WTC11 (cell line): ENCODE data around the gene CDKL2. TPM values are rescaled to one million over a fixed set of nuclear protein-coding genes. Genes with fewer than 3 reads are reported as not detected.

Source experiments
- CDX4 ChIP-seq: fragments of 250-450 bp; sonication (Bioruptor Pico); IDR thresholded peaks from 2 replicates; pipeline ENCODE4 v1.9.0; 2021; ENCODE audit warnings: moderate library complexity, mild to moderate bottlenecking, inconsistent platforms, borderline replicate concordance
- CREB1 ChIP-seq: sonication (generic); formaldehyde crosslinking; IDR thresholded peaks from 2 replicates; pipeline ENCODE4 v1.8.0; 2023; ENCODE audit warnings: mild to moderate bottlenecking, missing genetic modification reagents
- CREM ChIP-seq: sonication (generic); formaldehyde crosslinking; IDR thresholded peaks from 2 replicates; pipeline ENCODE4 v1.8.1; 2022; ENCODE audit warnings: mild to moderate bottlenecking, missing genetic modification reagents, moderate library complexity
- EMX1 ChIP-seq: fragments of 250-450 bp; sonication (Bioruptor Pico); IDR thresholded peaks from 2 replicates; pipeline ENCODE4 v1.8.0; 2021; ENCODE audit warnings: mild to moderate bottlenecking
- ESRRA ChIP-seq: sonication (generic); formaldehyde crosslinking; IDR thresholded peaks from 2 replicates; pipeline ENCODE4 v1.8.1; 2022; ENCODE audit warnings: mild to moderate bottlenecking, missing genetic modification reagents, borderline replicate concordance
- ETV6 ChIP-seq: sonication (generic); formaldehyde crosslinking; IDR thresholded peaks from 2 replicates; pipeline ENCODE4 v1.8.1; 2022; ENCODE audit warnings: mild to moderate bottlenecking, missing genetic modification reagents
- FOXP1 ChIP-seq: sonication (generic); formaldehyde crosslinking; IDR thresholded peaks from 2 replicates; pipeline ENCODE4 v1.8.0; 2022; ENCODE audit warnings: missing genetic modification reagents, mild to moderate bottlenecking, moderate library complexity, borderline replicate concordance
- GABPB1 ChIP-seq: sonication (generic); formaldehyde crosslinking; IDR thresholded peaks from 2 replicates; pipeline ENCODE4 v1.8.1; 2023; ENCODE audit warnings: mild to moderate bottlenecking, missing genetic modification reagents
- HMGXB4 ChIP-seq: sonication (generic); formaldehyde crosslinking; IDR thresholded peaks from 2 replicates; pipeline ENCODE4 v1.8.1; 2023; ENCODE audit warnings: mild to moderate bottlenecking, moderate library complexity, missing genetic modification reagents
- JAZF1 ChIP-seq: fragments of 250-450 bp; sonication (Bioruptor Pico); IDR thresholded peaks from 2 replicates; pipeline ENCODE4 v1.9.0; 2021; ENCODE audit warnings: moderate library complexity, mild to moderate bottlenecking, inconsistent platforms
- JUN ChIP-seq: sonication (generic); formaldehyde crosslinking; IDR thresholded peaks from 2 replicates; pipeline ENCODE4 v1.8.0; 2023; ENCODE audit warnings: mild to moderate bottlenecking, missing genetic modification reagents
- MYBL2 ChIP-seq: sonication (generic); formaldehyde crosslinking; IDR thresholded peaks from 2 replicates; pipeline ENCODE4 v1.8.1; 2023; ENCODE audit warnings: mild to moderate bottlenecking, moderate library complexity, missing genetic modification reagents
- NR3C1 ChIP-seq: sonication (generic); formaldehyde crosslinking; conservative IDR thresholded peaks from 2 replicates; pipeline ENCODE4 v1.8.1; 2023; ENCODE audit warnings: low read depth, mild to moderate bottlenecking, missing genetic modification reagents
- OVOL2 ChIP-seq: fragments of 250-450 bp; sonication (Bioruptor Pico); IDR thresholded peaks from 2 replicates; pipeline ENCODE4 v1.9.0; 2021; ENCODE audit warnings: mild to moderate bottlenecking, borderline replicate concordance
- PRRX2 ChIP-seq: fragments of 250-450 bp; sonication (Bioruptor Pico); IDR thresholded peaks from 2 replicates; pipeline ENCODE4 v1.8.0; 2021; ENCODE audit warnings: mild to moderate bottlenecking
- RORB ChIP-seq: fragments of 250-450 bp; sonication (Bioruptor Pico); IDR thresholded peaks from 2 replicates; pipeline ENCODE4 v1.9.0; 2021; ENCODE audit warnings: mild to moderate bottlenecking
- SMAD4 ChIP-seq: sonication (generic); formaldehyde crosslinking; IDR thresholded peaks from 2 replicates; pipeline ENCODE4 v1.8.0; 2022; ENCODE audit warnings: mild to moderate bottlenecking, missing genetic modification reagents
- TEAD1 ChIP-seq: sonication (generic); formaldehyde crosslinking; IDR thresholded peaks from 2 replicates; pipeline ENCODE4 v1.8.0; 2022; ENCODE audit warnings: mild to moderate bottlenecking, missing genetic modification reagents
- ZBTB21 ChIP-seq: sonication (generic); formaldehyde crosslinking; IDR thresholded peaks from 2 replicates; pipeline ENCODE4 v1.8.1; 2023; ENCODE audit warnings: mild to moderate bottlenecking, missing genetic modification reagents, borderline replicate concordance
- ZBTB43 ChIP-seq: sonication (generic); formaldehyde crosslinking; IDR thresholded peaks from 2 replicates; pipeline ENCODE4 v1.8.1; 2023; ENCODE audit warnings: mild to moderate bottlenecking, missing genetic modification reagents
- ZNF121 ChIP-seq: sonication (generic); formaldehyde crosslinking; IDR thresholded peaks from 2 replicates; pipeline ENCODE4 v1.8.0; 2023; ENCODE audit warnings: missing genetic modification reagents
- ZNF416 ChIP-seq: fragments of 250-450 bp; sonication (Bioruptor Pico); IDR thresholded peaks from 2 replicates; pipeline ENCODE4 v1.9.0; 2021; ENCODE audit warnings: mild to moderate bottlenecking, inconsistent platforms
- ZNF425 ChIP-seq: fragments of 250-450 bp; sonication (Bioruptor Pico); conservative IDR thresholded peaks from 2 replicates; pipeline ENCODE4 v1.9.0; 2021; ENCODE audit warnings: mild to moderate bottlenecking
- total RNA-seq: library from RNA; stranded (reverse); gene quantifications from 3 replicates; pipeline ENCODE4 v1.2.3, GENCODE V29; 2021
- TF ChIP-seq, protein P1 (sequence below): fragments of 200-600 bp; IDR thresholded peaks from 2 replicates; pipeline ENCODE4 v1.8.0; 2022; ENCODE audit warnings: antibody characterized with exemption
- TF ChIP-seq, protein P2 (sequence below): sonication (generic); formaldehyde crosslinking; conservative IDR thresholded peaks from 2 replicates; pipeline ENCODE4 v1.8.1; 2022; ENCODE audit warnings: mild to moderate bottlenecking, missing genetic modification reagents
- TF ChIP-seq, protein P3 (sequence below): fragments of 250-450 bp; sonication (Bioruptor Pico); IDR thresholded peaks from 2 replicates; pipeline ENCODE4 v1.9.0; 2021; ENCODE audit warnings: mild to moderate bottlenecking, borderline replicate concordance

CDKL2 gene
- total RNA-seq, 1 experiment from 2014 or later = 1.7 TPM

DNA sequence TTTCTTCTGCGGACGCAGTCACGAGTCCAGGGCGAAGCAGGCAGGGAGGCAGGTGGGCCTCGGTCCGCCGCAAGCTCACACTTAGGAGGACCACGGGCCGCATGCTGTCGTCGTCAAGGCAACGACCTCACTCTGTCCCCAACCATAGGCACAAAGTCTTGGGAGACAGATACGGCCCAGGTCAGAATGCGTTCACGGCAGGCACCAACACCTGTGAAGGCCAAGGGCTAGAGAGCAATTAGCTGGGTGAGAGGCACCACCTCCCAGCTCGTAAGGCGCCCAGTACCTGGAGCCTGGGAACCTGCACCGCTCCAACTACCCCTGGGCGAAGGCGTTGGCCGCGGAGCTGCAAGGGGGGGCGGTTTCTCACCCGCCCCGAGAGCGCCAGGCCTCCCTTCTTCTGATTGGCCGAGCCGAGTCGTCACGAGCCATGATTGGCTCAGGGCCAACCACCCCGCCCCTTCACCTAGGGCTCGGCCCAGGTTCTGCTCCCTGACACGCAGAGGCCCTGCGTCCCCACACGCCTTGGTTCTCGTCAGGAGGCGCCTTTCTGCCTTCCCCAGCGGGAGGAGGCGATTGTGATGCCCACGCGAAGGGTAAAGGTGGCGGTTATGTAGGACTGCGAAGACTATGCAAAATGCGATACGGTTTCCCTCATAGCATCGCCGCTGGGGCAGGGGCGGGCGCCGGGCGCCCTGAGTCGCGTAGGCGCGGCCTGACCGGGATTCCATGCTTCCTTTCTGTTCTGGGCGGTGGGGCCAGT, at the start of gene CDKL2 (continued):
- TF ChIP-seq, protein P1, sequence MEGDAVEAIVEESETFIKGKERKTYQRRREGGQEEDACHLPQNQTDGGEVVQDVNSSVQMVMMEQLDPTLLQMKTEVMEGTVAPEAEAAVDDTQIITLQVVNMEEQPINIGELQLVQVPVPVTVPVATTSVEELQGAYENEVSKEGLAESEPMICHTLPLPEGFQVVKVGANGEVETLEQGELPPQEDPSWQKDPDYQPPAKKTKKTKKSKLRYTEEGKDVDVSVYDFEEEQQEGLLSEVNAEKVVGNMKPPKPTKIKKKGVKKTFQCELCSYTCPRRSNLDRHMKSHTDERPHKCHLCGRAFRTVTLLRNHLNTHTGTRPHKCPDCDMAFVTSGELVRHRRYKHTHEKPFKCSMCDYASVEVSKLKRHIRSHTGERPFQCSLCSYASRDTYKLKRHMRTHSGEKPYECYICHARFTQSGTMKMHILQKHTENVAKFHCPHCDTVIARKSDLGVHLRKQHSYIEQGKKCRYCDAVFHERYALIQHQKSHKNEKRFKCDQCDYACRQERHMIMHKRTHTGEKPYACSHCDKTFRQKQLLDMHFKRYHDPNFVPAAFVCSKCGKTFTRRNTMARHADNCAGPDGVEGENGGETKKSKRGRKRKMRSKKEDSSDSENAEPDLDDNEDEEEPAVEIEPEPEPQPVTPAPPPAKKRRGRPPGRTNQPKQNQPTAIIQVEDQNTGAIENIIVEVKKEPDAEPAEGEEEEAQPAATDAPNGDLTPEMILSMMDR = no peak
- no peak for TF ChIP-seq SMAD4 (CRISPR knock-in tag)
- TF ChIP-seq ZNF425 = no peak
- no peak for TF ChIP-seq PRRX2 (CRISPR knock-in tag)
- TF ChIP-seq RORB = no peak
- TF ChIP-seq ZNF416 (CRISPR knock-in tag) = no peak
- 0 out of 2 replicates have a peak, but pooled peaks have one; percentile 65 for TF ChIP-seq CREB1 (CRISPR knock-in tag)
- TF ChIP-seq EMX1 (CRISPR knock-in tag) = no peak
- TF ChIP-seq ZBTB21 (CRISPR knock-in tag) = peak; percentile 81; the same call in 1 of the 2 replicates
- TF ChIP-seq JAZF1 = no peak
- no peak for TF ChIP-seq ESRRA (CRISPR knock-in tag)
- no peak; the same call in 1 of the 2 replicates for TF ChIP-seq MYBL2
- TF ChIP-seq ZBTB43 (CRISPR knock-in tag) = no peak; the same call in none of the 2 replicates
- TF ChIP-seq CDX4 (CRISPR knock-in tag) = no peak
- no peak for TF ChIP-seq TEAD1
- TF ChIP-seq NR3C1 (CRISPR knock-in tag) = no peak
- TF ChIP-seq ZNF121 (CRISPR knock-in tag) = peak; percentile 53; the same call in 1 of the 2 replicates
- TF ChIP-seq, protein P2, sequence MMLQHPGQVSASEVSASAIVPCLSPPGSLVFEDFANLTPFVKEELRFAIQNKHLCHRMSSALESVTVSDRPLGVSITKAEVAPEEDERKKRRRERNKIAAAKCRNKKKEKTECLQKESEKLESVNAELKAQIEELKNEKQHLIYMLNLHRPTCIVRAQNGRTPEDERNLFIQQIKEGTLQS (CRISPR knock-in tag) = no peak
- no peak for TF ChIP-seq JUN
- TF ChIP-seq HMGXB4 (CRISPR knock-in tag) = no peak
- TF ChIP-seq, protein P3, sequence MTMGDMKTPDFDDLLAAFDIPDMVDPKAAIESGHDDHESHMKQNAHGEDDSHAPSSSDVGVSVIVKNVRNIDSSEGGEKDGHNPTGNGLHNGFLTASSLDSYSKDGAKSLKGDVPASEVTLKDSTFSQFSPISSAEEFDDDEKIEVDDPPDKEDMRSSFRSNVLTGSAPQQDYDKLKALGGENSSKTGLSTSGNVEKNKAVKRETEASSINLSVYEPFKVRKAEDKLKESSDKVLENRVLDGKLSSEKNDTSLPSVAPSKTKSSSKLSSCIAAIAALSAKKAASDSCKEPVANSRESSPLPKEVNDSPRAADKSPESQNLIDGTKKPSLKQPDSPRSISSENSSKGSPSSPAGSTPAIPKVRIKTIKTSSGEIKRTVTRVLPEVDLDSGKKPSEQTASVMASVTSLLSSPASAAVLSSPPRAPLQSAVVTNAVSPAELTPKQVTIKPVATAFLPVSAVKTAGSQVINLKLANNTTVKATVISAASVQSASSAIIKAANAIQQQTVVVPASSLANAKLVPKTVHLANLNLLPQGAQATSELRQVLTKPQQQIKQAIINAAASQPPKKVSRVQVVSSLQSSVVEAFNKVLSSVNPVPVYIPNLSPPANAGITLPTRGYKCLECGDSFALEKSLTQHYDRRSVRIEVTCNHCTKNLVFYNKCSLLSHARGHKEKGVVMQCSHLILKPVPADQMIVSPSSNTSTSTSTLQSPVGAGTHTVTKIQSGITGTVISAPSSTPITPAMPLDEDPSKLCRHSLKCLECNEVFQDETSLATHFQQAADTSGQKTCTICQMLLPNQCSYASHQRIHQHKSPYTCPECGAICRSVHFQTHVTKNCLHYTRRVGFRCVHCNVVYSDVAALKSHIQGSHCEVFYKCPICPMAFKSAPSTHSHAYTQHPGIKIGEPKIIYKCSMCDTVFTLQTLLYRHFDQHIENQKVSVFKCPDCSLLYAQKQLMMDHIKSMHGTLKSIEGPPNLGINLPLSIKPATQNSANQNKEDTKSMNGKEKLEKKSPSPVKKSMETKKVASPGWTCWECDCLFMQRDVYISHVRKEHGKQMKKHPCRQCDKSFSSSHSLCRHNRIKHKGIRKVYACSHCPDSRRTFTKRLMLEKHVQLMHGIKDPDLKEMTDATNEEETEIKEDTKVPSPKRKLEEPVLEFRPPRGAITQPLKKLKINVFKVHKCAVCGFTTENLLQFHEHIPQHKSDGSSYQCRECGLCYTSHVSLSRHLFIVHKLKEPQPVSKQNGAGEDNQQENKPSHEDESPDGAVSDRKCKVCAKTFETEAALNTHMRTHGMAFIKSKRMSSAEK (CRISPR knock-in tag) = no peak
- peak; percentile 46; the same call in 1 of the 2 replicates for TF ChIP-seq ETV6 (CRISPR knock-in tag)
- TF ChIP-seq FOXP1 (CRISPR knock-in tag) = peak; percentile 86
- no peak for TF ChIP-seq GABPB1
- TF ChIP-seq CREM (CRISPR knock-in tag) = peak; percentile 70; the same call in 1 of the 2 replicates
- no peak for TF ChIP-seq OVOL2 (CRISPR knock-in tag)
